ENCODE results near the gene GTF2H3.

DNA sequence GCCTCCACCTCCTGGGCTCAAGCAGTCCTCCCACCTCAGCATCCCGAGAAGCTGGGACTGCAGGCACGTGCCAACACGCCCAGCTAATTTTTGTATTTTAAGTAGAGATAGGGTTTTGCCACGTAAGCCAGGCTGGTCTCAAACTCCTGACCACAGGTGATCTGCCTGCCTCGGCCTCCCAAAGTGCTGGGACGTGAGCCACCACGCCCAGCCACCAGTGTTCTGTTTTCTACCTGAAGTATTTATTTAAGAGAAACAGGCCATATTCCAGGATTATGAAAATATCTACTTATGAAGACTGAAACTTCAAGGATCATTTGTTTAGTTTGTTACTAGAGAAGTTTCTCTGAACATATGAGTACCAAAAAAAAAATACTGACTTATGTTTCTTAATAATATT, 10.3 kb downstream of the GTF2H3 start:
- TF ChIP-seq, protein P1, sequence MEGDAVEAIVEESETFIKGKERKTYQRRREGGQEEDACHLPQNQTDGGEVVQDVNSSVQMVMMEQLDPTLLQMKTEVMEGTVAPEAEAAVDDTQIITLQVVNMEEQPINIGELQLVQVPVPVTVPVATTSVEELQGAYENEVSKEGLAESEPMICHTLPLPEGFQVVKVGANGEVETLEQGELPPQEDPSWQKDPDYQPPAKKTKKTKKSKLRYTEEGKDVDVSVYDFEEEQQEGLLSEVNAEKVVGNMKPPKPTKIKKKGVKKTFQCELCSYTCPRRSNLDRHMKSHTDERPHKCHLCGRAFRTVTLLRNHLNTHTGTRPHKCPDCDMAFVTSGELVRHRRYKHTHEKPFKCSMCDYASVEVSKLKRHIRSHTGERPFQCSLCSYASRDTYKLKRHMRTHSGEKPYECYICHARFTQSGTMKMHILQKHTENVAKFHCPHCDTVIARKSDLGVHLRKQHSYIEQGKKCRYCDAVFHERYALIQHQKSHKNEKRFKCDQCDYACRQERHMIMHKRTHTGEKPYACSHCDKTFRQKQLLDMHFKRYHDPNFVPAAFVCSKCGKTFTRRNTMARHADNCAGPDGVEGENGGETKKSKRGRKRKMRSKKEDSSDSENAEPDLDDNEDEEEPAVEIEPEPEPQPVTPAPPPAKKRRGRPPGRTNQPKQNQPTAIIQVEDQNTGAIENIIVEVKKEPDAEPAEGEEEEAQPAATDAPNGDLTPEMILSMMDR (IDR thresholded peaks at IDR 0.05) = no peak
- no peak for TF ChIP-seq EZH2 (IDR thresholded peaks at IDR 0.05; ENCODE audit: borderline replicate concordance, insufficient read depth, low read depth, low read length, poor library complexity, severe bottlenecking)
